GM21529 (cell line): ENCODE data around the gene ANO10.
"Not testable (repeated sequence)": the region's sequence is repeated elsewhere in the genome, so short reads cannot be mapped to it uniquely, and the experiment has no call there.

Source experiments
- ATAC-seq: cut with Tn5 transposase; IDR thresholded peaks from one replicate; pipeline ENCODE4 v1.9.1; 2021; ENCODE audit not compliant: unreplicated experiment

ANO10 gene

GRCh38 chr3:43478839-43479238 lies 143.0 kb downstream of the ANO10 start:
- not testable (repeated sequence) for ATAC-seq

- ATAC-seq: no peak
Measured at GRCh38 chr3:43478118-43478785, 143.6 kb downstream of the ANO10 start.

DNA sequence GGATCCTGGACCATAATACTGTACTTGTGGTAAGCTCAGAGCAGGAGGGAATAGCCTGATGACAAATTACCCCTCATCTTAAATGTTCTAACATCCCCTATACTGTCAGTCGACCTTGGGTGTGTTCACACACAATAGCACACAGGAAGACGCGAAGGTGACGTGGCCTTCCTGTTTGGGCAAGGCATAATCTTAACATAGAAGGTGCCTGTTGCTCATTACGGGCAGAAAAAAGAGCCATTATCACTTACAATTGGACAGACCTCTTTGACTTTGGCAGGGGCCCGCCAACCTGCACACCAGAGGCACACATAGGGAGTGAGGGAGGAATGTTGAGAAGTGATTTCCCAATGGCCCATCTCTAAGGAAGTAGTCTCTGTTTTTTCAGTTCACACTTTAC lies 144.2 kb downstream of the ANO10 start:
- no peak for ATAC-seq

GRCh38 chr3:43473737-43474136 lies 148.1 kb downstream of the ANO10 start:
- ATAC-seq: no peak

DNA sequence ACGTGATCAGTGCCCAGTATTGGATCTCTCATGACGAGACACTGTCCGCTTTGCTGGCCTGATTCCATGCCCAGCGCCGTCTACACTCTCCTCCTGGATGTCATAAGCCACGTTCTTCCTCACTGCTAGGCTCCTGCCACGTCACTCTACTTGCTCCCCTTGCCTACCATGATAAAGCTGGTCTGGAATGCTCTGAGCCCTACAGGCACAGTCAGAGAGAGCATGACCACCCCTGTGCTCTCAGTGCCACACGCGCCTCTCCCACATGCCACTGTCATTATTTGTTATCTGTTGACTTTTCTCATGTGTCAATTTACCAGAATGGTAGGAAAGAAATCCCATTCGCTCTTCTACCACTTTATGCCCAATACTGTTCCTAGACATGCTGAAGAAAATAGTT lies 148.6 kb downstream of the ANO10 start:
- ATAC-seq: no peak

- no peak for ATAC-seq
Measured at GRCh38 chr3:43468133-43468532, 153.7 kb downstream of the ANO10 start.

GRCh38 chr3:43465109-43465508 lies 156.7 kb downstream of the ANO10 start:
- no peak for ATAC-seq

DNA sequence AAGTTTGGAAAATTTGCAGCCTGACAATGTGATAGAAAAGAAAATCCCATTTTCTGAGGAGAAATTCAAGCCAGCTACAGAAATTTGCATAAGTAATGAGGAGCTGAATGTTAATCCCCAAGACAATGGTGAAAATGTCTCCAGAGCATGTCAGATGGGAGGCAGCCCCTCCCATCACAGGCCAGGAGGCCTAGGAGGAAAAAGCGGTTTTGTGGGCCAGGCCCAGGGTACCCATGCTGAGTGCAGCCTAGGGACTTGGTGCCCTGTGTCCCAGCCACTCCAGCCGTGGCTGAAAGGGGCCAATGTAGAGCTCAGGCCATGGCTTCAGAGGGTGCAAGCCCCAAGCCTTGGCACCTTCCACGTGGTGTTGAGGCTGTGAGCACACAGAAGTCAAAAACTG lies 159.2 kb downstream of the ANO10 start:
- not testable (repeated sequence) for ATAC-seq

DNA sequence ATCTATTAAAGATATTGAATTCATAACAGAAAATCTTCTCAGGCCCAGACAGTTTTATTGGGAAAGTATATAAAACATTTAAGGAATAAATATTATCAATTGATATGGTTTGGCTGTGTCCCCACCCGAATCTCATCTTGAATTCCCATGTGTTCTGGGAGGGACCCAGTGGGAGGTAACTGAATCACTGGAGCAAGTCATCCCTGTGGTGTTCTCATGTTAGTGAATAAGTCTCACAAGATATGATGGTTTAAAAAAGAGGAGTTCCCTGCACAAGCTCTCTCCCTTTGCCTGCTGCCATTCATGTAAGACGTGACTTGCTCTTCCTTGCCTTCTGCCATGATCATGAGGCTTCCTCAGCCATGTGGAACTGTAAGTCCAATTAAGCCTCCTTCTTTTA lies 160.5 kb downstream of the ANO10 start:
- no peak for ATAC-seq

- ATAC-seq: not testable (repeated sequence)
Measured at GRCh38 chr3:43457038-43457437, 164.8 kb downstream of the ANO10 start.

DNA sequence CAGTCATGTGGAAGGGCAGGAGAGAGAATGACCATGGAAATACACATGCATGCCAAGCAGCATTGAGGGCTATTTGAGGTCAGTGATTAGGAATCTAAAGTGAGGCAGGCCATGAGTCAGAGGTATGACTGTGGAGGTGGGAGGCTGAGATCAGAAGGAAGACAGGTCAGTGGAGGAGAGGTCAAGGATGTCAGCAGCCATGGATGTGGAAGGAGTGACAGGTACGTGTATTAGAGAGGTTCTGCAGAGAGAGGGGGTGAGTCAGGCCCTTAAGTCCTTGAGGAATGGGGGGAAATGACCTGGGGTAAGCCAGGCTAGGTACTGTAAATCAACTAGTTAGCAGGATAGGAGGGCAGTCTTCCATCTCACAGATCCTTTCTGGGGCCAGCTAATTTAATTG lies 166.6 kb downstream of the ANO10 start:
- ATAC-seq: no peak

DNA sequence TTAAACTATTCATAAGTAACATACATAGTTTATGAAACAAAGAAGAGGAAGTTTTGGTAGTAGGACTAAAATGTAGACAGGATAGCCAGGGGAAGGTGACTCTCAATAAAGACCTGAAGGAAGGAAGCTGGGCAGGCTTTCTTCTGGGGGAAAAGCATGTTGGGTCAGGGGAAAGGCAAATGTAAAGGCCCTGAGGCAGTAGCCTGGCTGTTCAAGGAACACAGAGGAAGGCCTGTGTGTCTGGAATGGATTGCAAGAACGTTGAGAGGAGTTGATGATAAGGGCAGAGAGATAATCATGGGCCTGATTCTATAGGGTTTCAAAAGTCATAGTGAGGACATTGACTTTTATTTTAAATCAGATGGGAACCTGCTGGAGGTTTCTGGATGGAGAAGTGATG lies 167.8 kb downstream of the ANO10 start:
- ATAC-seq: no peak

DNA sequence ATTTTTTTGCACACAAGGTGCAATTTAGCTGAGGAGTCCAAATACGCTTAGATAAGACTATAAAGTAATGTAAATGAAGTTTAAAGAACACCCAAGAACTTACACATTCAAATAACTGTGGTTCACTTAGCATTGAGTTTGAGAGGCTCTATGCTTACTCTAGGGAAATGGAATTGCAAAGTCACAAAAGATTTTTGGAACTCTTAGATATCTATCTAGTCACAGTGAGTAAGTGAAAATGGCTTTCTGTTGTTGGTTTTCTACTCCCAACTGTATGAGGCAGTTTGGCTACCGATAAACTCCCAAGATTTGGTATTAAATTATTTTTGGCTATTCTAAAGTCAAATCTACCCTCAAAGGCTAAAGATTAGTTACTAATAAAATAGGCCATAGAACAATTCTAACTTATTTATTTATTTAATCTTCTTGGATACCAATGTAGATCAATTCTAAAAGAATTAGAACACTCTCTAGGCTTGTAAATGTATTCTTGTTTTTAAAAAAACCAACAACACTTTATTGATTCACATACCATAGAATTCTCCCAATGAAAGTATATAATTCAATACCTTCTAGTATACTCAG lies 170.0 kb downstream of the ANO10 start:
- no peak for ATAC-seq

- ATAC-seq: no peak
Measured at GRCh38 chr3:43448098-43448497, 173.7 kb downstream of the ANO10 start.

- ATAC-seq: no peak
Measured at GRCh38 chr3:43445820-43446219, 176.0 kb downstream of the ANO10 start.

GRCh38 chr3:43442872-43443395 lies 178.9 kb downstream of the ANO10 start:
- no peak for ATAC-seq

DNA sequence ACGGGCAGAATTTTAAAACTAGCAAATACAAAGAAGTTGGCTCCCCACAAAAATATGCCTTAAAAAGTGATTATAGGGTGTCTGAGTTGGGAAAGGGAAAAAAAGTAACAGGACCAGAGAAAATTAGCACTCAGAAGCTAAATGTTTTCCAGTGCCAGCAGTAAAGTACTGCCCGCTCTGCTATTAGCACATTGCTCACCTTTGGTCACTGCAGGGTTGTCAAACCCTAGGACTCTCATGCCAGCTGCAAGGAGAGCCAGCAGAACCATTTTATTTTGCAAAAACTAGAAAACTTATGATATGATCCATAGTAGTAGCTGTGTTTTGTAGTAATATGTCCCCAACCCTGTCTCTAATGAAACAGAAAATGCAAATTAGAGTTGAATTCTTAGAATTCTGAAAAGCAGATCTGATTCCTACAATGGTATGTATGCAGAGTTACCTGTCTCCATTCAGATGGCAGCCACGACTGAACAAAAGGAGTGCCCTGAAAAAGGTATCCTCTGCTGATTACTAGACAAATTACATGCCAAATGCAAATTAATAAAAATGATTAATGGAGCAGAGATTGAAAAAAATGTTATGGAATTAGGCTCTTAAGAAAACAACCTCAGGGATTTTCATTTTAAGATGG lies 185.2 kb downstream of the ANO10 start:
- ATAC-seq: no peak

- no peak for ATAC-seq
Measured at GRCh38 chr3:43435706-43436105, 186.1 kb downstream of the ANO10 start.

GRCh38 chr3:43434431-43434830 lies 187.4 kb downstream of the ANO10 start:
- no peak for ATAC-seq

DNA sequence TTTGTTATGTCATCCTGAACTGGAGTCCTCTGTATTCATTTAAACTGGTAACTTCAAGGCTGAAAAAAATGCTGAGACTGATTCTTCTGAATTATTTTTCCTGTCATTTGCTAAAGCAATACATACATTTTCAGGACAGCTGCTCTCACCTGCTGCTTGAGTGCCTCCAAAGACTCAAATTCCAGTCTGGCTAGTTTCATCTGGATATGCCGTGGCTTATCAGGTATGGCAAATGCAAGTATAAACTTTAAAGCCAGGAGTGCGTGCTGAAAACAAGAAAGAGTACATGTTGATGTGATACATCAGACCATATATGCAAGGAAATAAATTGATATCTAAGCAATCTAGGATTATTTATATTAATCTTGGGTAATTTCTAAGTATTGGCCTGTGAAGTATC lies 189.3 kb downstream of the ANO10 start:
- no peak for ATAC-seq

GRCh38 chr3:43426388-43426787 lies 195.4 kb downstream of the ANO10 start:
- ATAC-seq: no peak

DNA sequence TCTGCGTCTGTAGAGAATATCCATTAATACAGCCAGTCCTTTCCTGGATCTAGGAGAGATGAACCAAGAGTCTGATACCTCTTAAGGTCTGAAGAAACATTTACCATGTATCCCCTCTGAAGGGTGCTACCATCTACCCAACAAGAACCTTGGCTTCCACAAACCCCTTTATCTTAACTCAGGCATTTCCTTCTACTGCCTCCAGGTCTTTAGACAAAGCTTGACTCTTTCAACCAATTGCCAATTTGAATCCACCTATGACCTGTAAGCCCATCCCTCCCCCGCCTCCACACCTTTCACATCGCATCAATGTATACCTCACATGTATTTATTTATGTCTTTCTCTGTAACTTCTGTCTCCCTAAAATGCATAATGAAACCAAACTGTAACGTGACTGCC lies 196.0 kb downstream of the ANO10 start:
- ATAC-seq: no peak
